ENCODE results near the gene RASGEF1C.
"Not testable (repeated sequence)": the region's sequence is repeated elsewhere in the genome, so short reads cannot be mapped to it uniquely, and the experiment has no call there.

RASGEF1C gene

GRCh38 chr5:180093241-180093640, 115.8 kb downstream of the RASGEF1C start:
- TF ChIP-seq SPI1 (IDR thresholded peaks at IDR 0.05; ENCODE audit: borderline replicate concordance, low read depth) (no peak), GABPA (IDR thresholded peaks at IDR 0.05; ENCODE audit: low read depth) (no peak), POLR2AphosphoS5 (IDR thresholded peaks at IDR 0.05; ENCODE audit: low read depth) (no peak)
- TF ChIP-seq, protein P1, sequence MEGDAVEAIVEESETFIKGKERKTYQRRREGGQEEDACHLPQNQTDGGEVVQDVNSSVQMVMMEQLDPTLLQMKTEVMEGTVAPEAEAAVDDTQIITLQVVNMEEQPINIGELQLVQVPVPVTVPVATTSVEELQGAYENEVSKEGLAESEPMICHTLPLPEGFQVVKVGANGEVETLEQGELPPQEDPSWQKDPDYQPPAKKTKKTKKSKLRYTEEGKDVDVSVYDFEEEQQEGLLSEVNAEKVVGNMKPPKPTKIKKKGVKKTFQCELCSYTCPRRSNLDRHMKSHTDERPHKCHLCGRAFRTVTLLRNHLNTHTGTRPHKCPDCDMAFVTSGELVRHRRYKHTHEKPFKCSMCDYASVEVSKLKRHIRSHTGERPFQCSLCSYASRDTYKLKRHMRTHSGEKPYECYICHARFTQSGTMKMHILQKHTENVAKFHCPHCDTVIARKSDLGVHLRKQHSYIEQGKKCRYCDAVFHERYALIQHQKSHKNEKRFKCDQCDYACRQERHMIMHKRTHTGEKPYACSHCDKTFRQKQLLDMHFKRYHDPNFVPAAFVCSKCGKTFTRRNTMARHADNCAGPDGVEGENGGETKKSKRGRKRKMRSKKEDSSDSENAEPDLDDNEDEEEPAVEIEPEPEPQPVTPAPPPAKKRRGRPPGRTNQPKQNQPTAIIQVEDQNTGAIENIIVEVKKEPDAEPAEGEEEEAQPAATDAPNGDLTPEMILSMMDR (IDR thresholded peaks at IDR 0.05; ENCODE audit: insufficient read depth, low read length), result no peak
- Histone ChIP-seq H3K27me3 (ENCODE audit: insufficient read depth, poor library complexity, severe bottlenecking) (no peaks in the 10 kb centered on the region), H3K4me3 (replicated peaks; ENCODE audit: insufficient read depth, low read length) (no peak overlapping the region), H3K27ac (replicated peaks) (no peak overlapping the region)
- DNase-seq (ENCODE audit: low read depth in 1 of 2, low spot score in 1 of 2), result no peak

DNA sequence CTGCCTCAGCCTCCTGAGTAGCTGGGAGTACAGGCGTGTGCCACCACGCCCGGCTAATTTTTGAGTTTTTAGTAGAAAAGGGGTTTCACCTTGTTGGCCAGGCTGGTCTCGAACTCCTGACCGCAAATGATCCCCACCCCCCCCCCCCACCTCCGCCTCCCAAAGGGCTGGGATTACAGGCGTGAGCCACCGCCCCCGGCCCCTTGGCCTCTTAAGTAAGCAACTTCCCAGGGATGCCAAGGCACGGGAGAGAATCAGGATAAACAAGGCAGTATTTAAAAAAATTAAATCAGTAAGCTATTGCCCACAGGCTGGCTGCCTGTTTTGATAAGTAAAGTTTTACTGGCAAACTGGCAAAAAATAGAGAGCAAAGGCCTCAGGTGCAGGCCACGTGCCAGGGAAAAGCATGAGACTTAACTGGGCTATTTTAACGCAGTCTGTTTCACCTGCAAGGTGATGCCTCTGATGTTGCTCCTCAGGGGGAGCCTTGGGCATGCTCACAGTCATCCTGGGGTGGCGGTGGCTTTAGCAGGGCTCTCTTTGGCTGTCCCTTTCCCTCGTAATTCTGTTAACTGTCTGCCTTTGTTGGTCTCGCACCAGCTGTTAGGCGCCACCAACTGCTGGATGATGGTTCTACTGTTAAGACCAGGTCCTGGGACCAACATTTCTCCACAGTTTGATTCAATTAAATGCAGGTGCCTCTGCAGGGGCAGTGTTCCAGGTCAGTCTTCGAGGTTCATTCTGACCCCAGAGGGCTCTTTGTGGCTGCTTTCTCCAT, 118.1 kb downstream of the RASGEF1C start:
- TF ChIP-seq GABPA (IDR thresholded peaks at IDR 0.05; ENCODE audit: low read depth) (no peak), SPI1 (IDR thresholded peaks at IDR 0.05; ENCODE audit: borderline replicate concordance, low read depth) (no peak), POLR2AphosphoS5 (IDR thresholded peaks at IDR 0.05; ENCODE audit: low read depth) (no peak)
- TF ChIP-seq, protein P2, sequence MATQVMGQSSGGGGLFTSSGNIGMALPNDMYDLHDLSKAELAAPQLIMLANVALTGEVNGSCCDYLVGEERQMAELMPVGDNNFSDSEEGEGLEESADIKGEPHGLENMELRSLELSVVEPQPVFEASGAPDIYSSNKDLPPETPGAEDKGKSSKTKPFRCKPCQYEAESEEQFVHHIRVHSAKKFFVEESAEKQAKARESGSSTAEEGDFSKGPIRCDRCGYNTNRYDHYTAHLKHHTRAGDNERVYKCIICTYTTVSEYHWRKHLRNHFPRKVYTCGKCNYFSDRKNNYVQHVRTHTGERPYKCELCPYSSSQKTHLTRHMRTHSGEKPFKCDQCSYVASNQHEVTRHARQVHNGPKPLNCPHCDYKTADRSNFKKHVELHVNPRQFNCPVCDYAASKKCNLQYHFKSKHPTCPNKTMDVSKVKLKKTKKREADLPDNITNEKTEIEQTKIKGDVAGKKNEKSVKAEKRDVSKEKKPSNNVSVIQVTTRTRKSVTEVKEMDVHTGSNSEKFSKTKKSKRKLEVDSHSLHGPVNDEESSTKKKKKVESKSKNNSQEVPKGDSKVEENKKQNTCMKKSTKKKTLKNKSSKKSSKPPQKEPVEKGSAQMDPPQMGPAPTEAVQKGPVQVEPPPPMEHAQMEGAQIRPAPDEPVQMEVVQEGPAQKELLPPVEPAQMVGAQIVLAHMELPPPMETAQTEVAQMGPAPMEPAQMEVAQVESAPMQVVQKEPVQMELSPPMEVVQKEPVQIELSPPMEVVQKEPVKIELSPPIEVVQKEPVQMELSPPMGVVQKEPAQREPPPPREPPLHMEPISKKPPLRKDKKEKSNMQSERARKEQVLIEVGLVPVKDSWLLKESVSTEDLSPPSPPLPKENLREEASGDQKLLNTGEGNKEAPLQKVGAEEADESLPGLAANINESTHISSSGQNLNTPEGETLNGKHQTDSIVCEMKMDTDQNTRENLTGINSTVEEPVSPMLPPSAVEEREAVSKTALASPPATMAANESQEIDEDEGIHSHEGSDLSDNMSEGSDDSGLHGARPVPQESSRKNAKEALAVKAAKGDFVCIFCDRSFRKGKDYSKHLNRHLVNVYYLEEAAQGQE (IDR thresholded peaks at IDR 0.05; ENCODE audit: insufficient replicate concordance, low read depth), result no peak
- TF ChIP-seq, protein P1 (IDR thresholded peaks at IDR 0.05; ENCODE audit: insufficient read depth, low read length), result no peak
- no peak overlapping the region for H3K4me3 ChIP-seq (replicated peaks; ENCODE audit: insufficient read depth, low read length)
- peak in 1 of 2 experiments; percentile 67 for DNase-seq (ENCODE audit: low read depth in 1 of 2, low spot score in 1 of 2)

GRCh38 chr5:180090098-180090768, 118.8 kb downstream of the RASGEF1C start:
- TF ChIP-seq, protein P2 (IDR thresholded peaks at IDR 0.05; ENCODE audit: insufficient replicate concordance, low read depth), result no peak
- no peak for TF ChIP-seq GABPA (IDR thresholded peaks at IDR 0.05; ENCODE audit: low read depth)
- TF ChIP-seq, protein P1 (IDR thresholded peaks at IDR 0.05; ENCODE audit: insufficient read depth, low read length), result peak; percentile 58
- no peak for TF ChIP-seq POLR2AphosphoS5 (IDR thresholded peaks at IDR 0.05; ENCODE audit: low read depth)
- Histone ChIP-seq H3K27ac (replicated peaks) (no peak overlapping the region), H3K27me3 (ENCODE audit: insufficient read depth, poor library complexity, severe bottlenecking) (no peaks in the 10 kb centered on the region), H3K4me3 (replicated peaks; ENCODE audit: insufficient read depth, low read length) (peak overlapping the region; percentile 44)
- DNase-seq (ENCODE audit: low read depth in 1 of 2, low spot score in 1 of 2), result peak; percentile 42 to 63

More for the DNA sequence above, 118.1 kb downstream of the RASGEF1C start:
- Histone ChIP-seq H3K27me3 (ENCODE audit: insufficient read depth, poor library complexity, severe bottlenecking) (no peaks in the 10 kb centered on the region), H3K27ac (replicated peaks) (no peak overlapping the region)

DNA sequence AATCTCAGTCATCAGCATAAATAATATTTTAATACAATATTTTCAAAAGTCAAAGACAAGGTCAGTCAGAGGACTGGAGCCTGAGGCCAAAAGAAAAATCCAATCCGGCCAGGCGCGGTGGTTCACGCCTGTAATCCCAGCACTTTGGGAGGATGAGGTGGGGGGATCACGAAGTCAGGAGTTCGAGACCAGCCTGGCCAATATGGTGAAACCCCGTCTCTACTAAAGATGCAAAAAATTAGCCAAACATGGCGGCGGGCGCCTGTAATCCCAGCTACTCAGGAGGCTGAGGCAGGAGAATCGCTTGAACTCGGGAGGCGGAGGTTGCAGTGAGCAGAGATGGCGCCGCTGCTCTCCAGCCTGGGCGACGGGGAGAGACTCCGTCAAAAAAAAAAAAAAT, 119.4 kb downstream of the RASGEF1C start:
- H3K27me3 ChIP-seq (ENCODE audit: insufficient read depth, poor library complexity, severe bottlenecking); H3K27ac ChIP-seq (replicated peaks); H3K4me3 ChIP-seq (replicated peaks; ENCODE audit: insufficient read depth, low read length); DNase-seq (ENCODE audit: low read depth in 1 of 2, low spot score in 1 of 2): not testable (repeated sequence)

Measured in HL-60 (cell line).